ENCODE results near the gene XRCC3. TPM values are rescaled to one million over a fixed set of nuclear protein-coding genes. Genes with fewer than 3 reads are reported as not detected.
A peak's percentile ranks its signal among the peaks of the same experiment; 100 is the strongest.

The XRCC3 gene
- total RNA-seq, 2 donors from 2014 or later: 39.2 to 42.6 TPM

GRCh38 chr14:103699901-103700752, 15.1 kb downstream of the XRCC3 start:
- no peaks in the 10 kb centered on the region for H3K27me3 Mint-ChIP-seq (ENCODE audit: insufficient read depth)
- Histone ChIP-seq H3K4me3 (ENCODE audit: low read length) (no peak overlapping the region), H3K27me3 (ENCODE audit: control insufficient read depth, insufficient read depth, low read length, poor library complexity, severe bottlenecking) (no peaks in the 10 kb centered on the region), H3K9ac (ENCODE audit: extremely low read depth, low read length, poor library complexity, severe bottlenecking) (no peak overlapping the region), H3K27ac (ENCODE audit: low read depth, low read length) (peak overlapping the region; percentile 66), H3K4me1 (ENCODE audit: control insufficient read depth, insufficient read depth, low read length) (no peaks in the 10 kb centered on the region), H3K36me3 (ENCODE audit: control insufficient read depth, insufficient read depth, low read length) (peaks cover 71% of the 10 kb centered on the region), H3K9me3 (ENCODE audit: control insufficient read depth, low read length) (no peaks in the 10 kb centered on the region)
- H3K4me3 Mint-ChIP-seq: no peak overlapping the region
- H3K36me3 Mint-ChIP-seq (ENCODE audit: low read depth): peaks cover 40% of the 10 kb centered on the region
- H3K27ac Mint-ChIP-seq: peak overlapping the region; percentile 58
- TF ChIP-seq, protein P1, sequence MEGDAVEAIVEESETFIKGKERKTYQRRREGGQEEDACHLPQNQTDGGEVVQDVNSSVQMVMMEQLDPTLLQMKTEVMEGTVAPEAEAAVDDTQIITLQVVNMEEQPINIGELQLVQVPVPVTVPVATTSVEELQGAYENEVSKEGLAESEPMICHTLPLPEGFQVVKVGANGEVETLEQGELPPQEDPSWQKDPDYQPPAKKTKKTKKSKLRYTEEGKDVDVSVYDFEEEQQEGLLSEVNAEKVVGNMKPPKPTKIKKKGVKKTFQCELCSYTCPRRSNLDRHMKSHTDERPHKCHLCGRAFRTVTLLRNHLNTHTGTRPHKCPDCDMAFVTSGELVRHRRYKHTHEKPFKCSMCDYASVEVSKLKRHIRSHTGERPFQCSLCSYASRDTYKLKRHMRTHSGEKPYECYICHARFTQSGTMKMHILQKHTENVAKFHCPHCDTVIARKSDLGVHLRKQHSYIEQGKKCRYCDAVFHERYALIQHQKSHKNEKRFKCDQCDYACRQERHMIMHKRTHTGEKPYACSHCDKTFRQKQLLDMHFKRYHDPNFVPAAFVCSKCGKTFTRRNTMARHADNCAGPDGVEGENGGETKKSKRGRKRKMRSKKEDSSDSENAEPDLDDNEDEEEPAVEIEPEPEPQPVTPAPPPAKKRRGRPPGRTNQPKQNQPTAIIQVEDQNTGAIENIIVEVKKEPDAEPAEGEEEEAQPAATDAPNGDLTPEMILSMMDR (conservative IDR thresholded peaks at IDR 0.05): no peak
- peaks cover 2% of the 10 kb centered on the region for H3K4me1 Mint-ChIP-seq
- 92 to 93% methylated on average over 18 to 25 of the region's 25 CpGs for WGBS, 2 experiments (ENCODE audit: insufficient coverage in 1 of 2, insufficient read length in 1 of 2)
- DNase-seq: no peak
- H3K9me3 Mint-ChIP-seq: no peaks in the 10 kb centered on the region

- H3K27ac ChIP-seq (ENCODE audit: low read depth, low read length): no peak overlapping the region
- 95 to 99% methylated on average over 13 to 17 of the region's 17 CpGs for WGBS, 2 experiments (ENCODE audit: insufficient coverage in 1 of 2, insufficient read length in 1 of 2)
- H3K9ac ChIP-seq (ENCODE audit: extremely low read depth, low read length, poor library complexity, severe bottlenecking): no peak overlapping the region
- TF ChIP-seq, protein P1 (conservative IDR thresholded peaks at IDR 0.05): no peak
- Mint-ChIP-seq H3K4me1 (peaks cover 2% of the 10 kb centered on the region), H3K36me3 (ENCODE audit: low read depth) (peaks cover 38% of the 10 kb centered on the region), H3K9me3 (no peaks in the 10 kb centered on the region), H3K27me3 (ENCODE audit: insufficient read depth) (no peaks in the 10 kb centered on the region), H3K27ac (peak overlapping the region; percentile 58), H3K4me3 (no peak overlapping the region)
- no peak overlapping the region for H3K4me3 ChIP-seq (ENCODE audit: low read length)
- no peaks in the 10 kb centered on the region for H3K9me3 ChIP-seq (ENCODE audit: control insufficient read depth, low read length)
- H3K4me1 ChIP-seq (ENCODE audit: control insufficient read depth, insufficient read depth, low read length): no peaks in the 10 kb centered on the region
- H3K36me3 ChIP-seq (ENCODE audit: control insufficient read depth, insufficient read depth, low read length): peaks cover 73% of the 10 kb centered on the region
- H3K27me3 ChIP-seq (ENCODE audit: control insufficient read depth, insufficient read depth, low read length, poor library complexity, severe bottlenecking): no peaks in the 10 kb centered on the region
- DNase-seq: no peak
These were observed 16.0 kb downstream of the XRCC3 start for GRCh38 chr14:103699261-103699661.

DNA sequence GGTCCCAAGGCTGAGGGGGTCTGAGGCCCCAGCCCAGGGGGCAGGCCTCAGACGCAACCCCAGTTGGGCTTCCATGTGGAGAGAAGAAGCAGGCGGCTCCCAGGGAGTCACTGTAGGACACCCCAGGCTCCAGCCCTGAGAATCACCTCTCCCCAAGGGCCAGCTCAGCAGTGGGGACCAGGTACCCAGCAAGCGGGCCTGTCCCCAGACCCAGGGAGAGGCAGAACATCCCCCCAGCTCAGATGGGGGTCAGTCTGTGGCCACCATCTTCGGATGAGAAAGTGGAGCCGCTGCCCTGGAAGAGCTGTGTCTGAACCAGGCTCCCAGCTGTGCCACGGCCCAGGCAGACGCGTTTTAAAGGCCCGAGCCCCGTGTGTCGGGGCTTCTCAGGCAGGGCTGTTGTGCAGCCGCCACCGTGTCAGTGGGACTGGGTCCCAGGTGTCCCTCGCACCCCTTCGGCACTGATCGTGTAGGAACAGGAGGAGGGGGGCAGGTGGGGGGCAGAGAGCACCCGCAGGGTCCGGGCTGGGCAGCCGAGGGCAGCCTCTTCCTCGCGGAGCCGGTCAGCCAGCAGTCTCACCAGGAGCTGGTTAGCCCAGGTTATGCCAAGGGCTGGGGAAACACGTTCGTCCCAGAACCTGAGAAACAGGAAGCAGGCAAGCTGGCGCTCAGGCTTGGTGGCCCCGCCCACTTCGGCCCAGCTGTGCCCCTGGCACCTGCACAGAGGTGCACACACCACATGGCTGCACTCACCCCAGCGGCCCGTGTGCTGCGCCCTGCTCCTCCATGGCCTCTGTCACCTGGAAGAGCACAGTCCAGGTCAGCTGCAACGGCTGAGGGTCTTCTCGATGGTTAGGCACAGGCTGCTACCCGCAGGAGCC, 16.6 kb downstream of the XRCC3 start:
- Histone ChIP-seq H3K27ac (ENCODE audit: low read depth, low read length) (peak overlapping the region; percentile 47), H3K4me3 (ENCODE audit: low read length) (no peak overlapping the region), H3K4me1 (ENCODE audit: control insufficient read depth, insufficient read depth, low read length) (no peaks in the 10 kb centered on the region), H3K9ac (ENCODE audit: extremely low read depth, low read length, poor library complexity, severe bottlenecking) (no peak overlapping the region), H3K36me3 (ENCODE audit: control insufficient read depth, insufficient read depth, low read length) (peaks cover 75% of the 10 kb centered on the region), H3K27me3 (ENCODE audit: control insufficient read depth, insufficient read depth, low read length, poor library complexity, severe bottlenecking) (no peaks in the 10 kb centered on the region), H3K9me3 (ENCODE audit: control insufficient read depth, low read length) (no peaks in the 10 kb centered on the region)
- Mint-ChIP-seq H3K4me3 (no peak overlapping the region), H3K27me3 (ENCODE audit: insufficient read depth) (no peaks in the 10 kb centered on the region), H3K36me3 (ENCODE audit: low read depth) (peaks cover 39% of the 10 kb centered on the region), H3K9me3 (no peaks in the 10 kb centered on the region), H3K27ac (no peak overlapping the region), H3K4me1 (peaks cover 2% of the 10 kb centered on the region)
- TF ChIP-seq, protein P1 (conservative IDR thresholded peaks at IDR 0.05): no peak
- DNase-seq: no peak
- 95 to 97% methylated on average over 27 to 33 of the region's 33 CpGs for WGBS, 2 experiments (ENCODE audit: insufficient coverage in 1 of 2, insufficient read length in 1 of 2)
